Transverse colon (tissue), 4 donors: Measurements from ENCODE around the gene DICER1. TPM values are rescaled to one million over a fixed set of nuclear protein-coding genes. Genes with fewer than 3 reads are reported as not detected.

ENCODE experiments used
- DNase-seq: peaks from one replicate; pipeline ENCODE4 v3.0.0-alpha.2; 2019
- H3K27ac ChIP-seq, 4 donors: fragments of 200-600 bp; sonication (generic); 2 replicates each; pipeline ENCODE4 v1.5.1; 2016 to 2018; ENCODE audit warnings: inconsistent platforms in 4 of 4
- H3K27me3 ChIP-seq: fragments of 200-600 bp; sonication (generic); 2 replicates; pipeline ENCODE4 v1.5.1; 2017; ENCODE audit warnings: inconsistent platforms
- H3K36me3 ChIP-seq, 4 donors: fragments of 200-600 bp; sonication (generic); 2 replicates each; pipeline ENCODE4 v1.5.1; 2017 to 2019; ENCODE audit warnings: inconsistent platforms in 4 of 4
- H3K4me1 ChIP-seq, 4 donors: fragments of 200-600 bp; sonication (generic); 2 replicates each; pipeline ENCODE4 v1.5.1; 2017 to 2020; ENCODE audit warnings: inconsistent platforms in 4 of 4
- H3K4me3 ChIP-seq, 4 donors: fragments of 200-600 bp; sonication (generic); 1 replicate in 1 of 4; 2 replicates in 3 of 4; pipeline versions ENCODE4 v1.5.1 to v1.6.1; 2017 to 2019; ENCODE audit warnings: inconsistent platforms in 4 of 4
- H3K9me3 ChIP-seq, 2 donors: fragments of 200-600 bp; sonication (generic); 2 replicates each; pipeline ENCODE4 v1.5.1; 2017 to 2019; ENCODE audit warnings: inconsistent platforms in 2 of 2
- CTCF ChIP-seq, 5 experiments: fragments of 200-600 bp in 3 of 5; fragments of 450-650 bp in 2 of 5; sonication (generic) in 3 of 5; IDR thresholded peaks; 1 replicate in 2 of 5; 2 replicates in 3 of 5; pipeline ENCODE4 v1.5.1; 2016 to 2017; ENCODE audit warnings: antibody characterized with exemption in 5 of 5, inconsistent platforms in 3 of 5, mild to moderate bottlenecking in 2 of 5, moderate library complexity in 1 of 5
- EP300 ChIP-seq: sonication (generic); formaldehyde crosslinking; IDR thresholded peaks from one replicate; pipeline ENCODE4 v1.6.1; 2017; ENCODE audit warnings: antibody characterized with exemption, low read depth
- POLR2A ChIP-seq: fragments of 450-650 bp; IDR thresholded peaks from one replicate; pipeline ENCODE4 v1.6.1; 2016; ENCODE audit warnings: antibody characterized with exemption, mild to moderate bottlenecking, moderate library complexity
- POLR2AphosphoS5 ChIP-seq, 3 donors: sonication (generic); formaldehyde crosslinking; IDR thresholded peaks; one replicate each; pipeline ENCODE4 v1.6.1; 2016; ENCODE audit warnings: antibody characterized with exemption in 3 of 3
- WGBS, 2 donors: methylation state at CpG; one replicate each; pipeline ENCODE4 v1.1.5; 2018; ENCODE audit warnings: low coverage in 1 of 2; 5-methylcytosine and 5-hydroxymethylcytosine counted together
- in situ Hi-C, 4 donors: fragments of 200-750 bp; cut with MboI; loops; one replicate each; pipeline versions ENCODE4 v1.15.0 to v1.15.1; 2017; ENCODE audit warnings: low sequenced_read_pairs in 3 of 4, low pct_ligation_motif_present in 1 of 4, low pct_unique_long_range_greater_than_20kb in 1 of 4
- intact Hi-C: fragments of 100-400 bp; cut with DNase I; formaldehyde crosslinking; loops from one replicate; pipeline ENCODE4 v1.15.1; 2023; ENCODE audit warnings: low total_unique reads
- total RNA-seq, 4 donors: library from RNA; depleted of rRNA; stranded (reverse); fragments of >200 nt; gene quantifications; one replicate each; pipeline ENCODE4 v1.1.0, GENCODE V29; 2016

The DICER1 gene
- total RNA-seq, 4 donors from 2014 or later, result 45.6 to 102 (median 71.4) TPM

GRCh38 chr14:95062946-95063345 lies 94.4 kb downstream of the DICER1 start:
- H3K4me1 ChIP-seq, result no peaks in the 10 kb centered on the region
- DNase-seq, result no peak
- in situ Hi-C loops, result no loop called here
- H3K27ac ChIP-seq, result no peak overlapping the region
- intact Hi-C loops, result no loop called here
- H3K4me3 ChIP-seq, result no peak overlapping the region
- H3K36me3 ChIP-seq, result no peaks in the 10 kb centered on the region
- H3K9me3 ChIP-seq, result no peaks in the 10 kb centered on the region
- no peaks in the 10 kb centered on the region for H3K27me3 ChIP-seq
- 81 to 93% methylated on average over 3 to 5 of the region's 5 CpGs for WGBS, 2 donors
- TF ChIP-seq POLR2AphosphoS5 (IDR thresholded peaks at IDR 0.05), result no peak
- TF ChIP-seq POLR2A, result no peak
- TF ChIP-seq CTCF (IDR thresholded peaks at IDR 0.05), result no peak

GRCh38 chr14:95062220-95062619 lies 95.1 kb downstream of the DICER1 start:
- intact Hi-C loops, result no loop called here

GRCh38 chr14:95061317-95062093 lies 95.8 kb downstream of the DICER1 start:
- Histone ChIP-seq H3K4me1 (no peaks in the 10 kb centered on the region), H3K9me3 (no peaks in the 10 kb centered on the region), H3K27ac (no peak overlapping the region), H3K27me3 (no peaks in the 10 kb centered on the region), H3K4me3 (no peak overlapping the region), H3K36me3 (no peaks in the 10 kb centered on the region)
- in situ Hi-C loops, result no loop called here
- no peak for TF ChIP-seq POLR2A
- no peak for TF ChIP-seq CTCF (IDR thresholded peaks at IDR 0.05)
- TF ChIP-seq POLR2AphosphoS5 (IDR thresholded peaks at IDR 0.05), result no peak
- no peak for TF ChIP-seq EP300
- intact Hi-C loops, result no loop called here
- no peak for DNase-seq
- WGBS, 2 donors, result 77% methylated on average over 13 of the region's 14 CpGs; no CpG with 5 or more reads in 1 of the 2 donors

More at GRCh38 chr14:95062220-95062619, 95.1 kb downstream of the DICER1 start:
- Histone ChIP-seq H3K9me3 (no peaks in the 10 kb centered on the region), H3K4me1 (no peaks in the 10 kb centered on the region), H3K27me3 (no peaks in the 10 kb centered on the region), H3K36me3 (no peaks in the 10 kb centered on the region), H3K4me3 (no peak overlapping the region), H3K27ac (no peak overlapping the region)
- no peak for TF ChIP-seq EP300
- TF ChIP-seq POLR2AphosphoS5 (IDR thresholded peaks at IDR 0.05), result no peak
- TF ChIP-seq CTCF (IDR thresholded peaks at IDR 0.05), result no peak
- TF ChIP-seq POLR2A, result no peak
- DNase-seq, result no peak
- in situ Hi-C loops, result no loop called here
- 78 to 83% methylated on average over 1 to 5 of the region's 5 CpGs for WGBS, 2 donors

- no peaks in the 10 kb centered on the region for H3K4me1 ChIP-seq
- TF ChIP-seq POLR2AphosphoS5 (IDR thresholded peaks at IDR 0.05), result no peak
- TF ChIP-seq POLR2A, result no peak
- no peak for TF ChIP-seq EP300
- no peak for TF ChIP-seq CTCF (IDR thresholded peaks at IDR 0.05)
- in situ Hi-C loops (no loop called here), intact Hi-C loops (no loop called here)
- H3K9me3 ChIP-seq, result no peaks in the 10 kb centered on the region
- no peak for DNase-seq
- no peaks in the 10 kb centered on the region for H3K36me3 ChIP-seq
- no peak overlapping the region for H3K27ac ChIP-seq
- 65% methylated on average over 3 to 7 of the region's 7 CpGs for WGBS, 2 donors
- H3K4me3 ChIP-seq, result no peak overlapping the region
- no peaks in the 10 kb centered on the region for H3K27me3 ChIP-seq
Observed at GRCh38 chr14:95059126-95059525, 98.2 kb downstream of the DICER1 start.
